Fibroblast of skin of left quadriceps (primary cell): Measurements from ENCODE around the gene MIER2.
"Not testable (repeated sequence)": the region's sequence is repeated elsewhere in the genome, so short reads cannot be mapped to it uniquely, and the experiment has no call there.

ENCODE experiments used
- DNase-seq, 2 experiments: peaks; one replicate each; pipeline ENCODE4 v3.0.0-alpha.2; 2013; ENCODE audit warnings: low read depth in 2 of 2

The MIER2 gene

GRCh38 chr19:362154-362553 is 17.6 kb upstream of the MIER2 start:
- DNase-seq = no peak

DNA sequence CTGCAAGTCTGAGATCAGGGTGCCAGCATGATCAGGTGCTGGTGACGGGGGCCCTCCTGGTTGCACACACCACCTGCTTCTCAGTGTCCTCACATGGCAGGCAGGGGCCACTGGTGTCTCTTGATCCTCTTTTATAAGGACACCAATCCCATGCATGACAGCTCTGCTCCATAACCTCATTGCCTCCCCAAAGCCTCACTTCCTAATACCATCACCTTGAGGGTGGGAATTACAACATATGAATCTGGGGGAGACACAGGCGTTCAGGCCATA is 15.0 kb upstream of the MIER2 start:
- DNase-seq = no peak

DNA sequence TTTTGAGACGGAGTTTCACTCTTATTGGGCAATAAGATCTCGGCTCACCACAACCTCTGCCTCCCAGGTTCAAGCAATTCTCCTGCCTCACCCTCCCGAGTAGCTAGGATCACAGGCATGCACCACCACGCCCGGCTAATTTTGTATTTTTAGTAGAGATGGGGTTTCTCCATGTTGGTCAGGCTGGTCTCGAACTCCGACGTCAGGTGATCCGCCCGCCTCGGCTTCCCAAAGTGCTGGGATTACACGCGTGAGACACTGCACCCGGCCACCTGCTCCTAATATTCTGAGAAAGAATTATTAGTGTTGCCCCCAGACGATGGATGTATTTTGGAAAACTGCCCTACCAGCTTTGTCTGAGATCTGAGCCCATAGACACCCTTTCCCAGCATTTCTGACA is 10.9 kb upstream of the MIER2 start:
- not testable (repeated sequence) for DNase-seq

- no peak for DNase-seq
Observed at GRCh38 chr19:355134-355533, 10.5 kb upstream of the MIER2 start.

DNA sequence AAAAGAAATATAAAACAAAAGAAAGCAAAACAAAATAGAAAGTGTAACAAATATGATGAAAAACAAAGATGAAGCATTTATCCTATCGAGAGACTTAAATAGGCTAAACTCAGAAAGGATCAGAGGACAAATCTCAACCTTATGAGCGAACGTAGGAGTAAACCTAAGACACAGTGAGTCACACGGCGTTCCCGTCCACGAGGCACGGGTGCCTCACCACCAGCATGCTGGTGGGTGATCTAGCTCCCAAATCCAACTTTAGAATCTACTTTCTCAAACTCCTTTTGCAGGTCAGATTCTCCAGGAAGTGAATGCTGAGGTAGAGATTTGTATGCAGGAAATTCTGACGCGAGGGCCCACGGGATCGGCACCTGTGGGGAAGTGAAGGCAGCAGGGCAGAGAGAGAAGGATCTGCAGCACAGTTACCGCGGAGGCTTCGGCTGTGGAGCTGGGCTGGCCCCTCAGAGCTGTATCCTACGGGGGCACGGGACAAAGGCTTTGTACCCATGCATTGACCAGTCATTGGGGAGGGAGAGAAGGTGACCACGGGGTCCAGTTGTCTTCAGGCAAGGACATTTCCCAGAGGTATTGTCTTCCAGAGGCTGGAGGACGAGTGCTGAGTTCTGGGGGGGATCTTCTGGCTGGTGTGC is 7.5 kb upstream of the MIER2 start:
- no peak for DNase-seq

DNA sequence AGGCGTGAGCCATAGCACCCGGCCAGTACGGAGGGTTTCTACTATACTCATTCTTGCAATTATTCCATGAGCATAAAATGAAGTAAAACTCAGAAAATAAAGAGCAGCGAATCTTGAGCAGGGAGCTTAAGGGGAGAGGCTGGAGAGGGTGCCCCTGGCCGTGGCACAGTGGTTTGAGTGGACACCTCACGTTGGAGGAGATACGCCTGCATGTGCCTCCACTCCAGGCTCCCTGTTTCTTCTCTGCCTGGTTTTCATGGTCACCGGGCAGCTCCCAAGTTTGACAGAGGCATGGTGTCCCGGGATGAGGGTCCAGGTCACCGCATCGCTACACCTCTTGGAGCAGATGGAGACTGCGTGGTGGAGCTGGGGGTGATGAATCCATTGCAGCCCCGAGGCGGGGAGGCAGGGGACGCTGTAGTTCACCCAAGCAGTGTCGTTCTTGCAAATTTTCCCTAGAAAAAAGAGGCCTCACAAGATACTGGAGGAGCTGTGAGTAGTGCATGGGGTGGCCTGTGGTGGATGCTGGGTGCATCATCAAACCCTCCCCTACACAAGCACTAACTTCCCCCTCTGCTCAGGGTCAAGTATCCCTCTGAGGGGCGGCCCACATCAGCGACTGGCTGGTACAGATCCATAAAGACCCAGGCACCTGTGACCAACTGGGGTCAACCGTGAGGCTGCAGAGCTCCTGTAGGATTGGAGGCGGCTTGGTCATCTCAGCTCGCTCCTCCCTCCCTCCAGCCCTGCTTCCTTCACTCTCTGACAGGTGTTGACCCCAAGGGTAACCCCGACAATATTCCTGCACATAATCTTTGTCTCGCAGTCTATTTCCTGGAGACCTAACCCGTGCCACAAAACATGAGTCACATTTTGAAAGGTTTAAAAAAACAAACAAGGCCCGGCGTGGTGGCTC is 3.6 kb upstream of the MIER2 start:
- no peak for DNase-seq

- no peak for DNase-seq
Observed at GRCh38 chr19:345320-345879, 804 bp upstream of the MIER2 start.

DNA sequence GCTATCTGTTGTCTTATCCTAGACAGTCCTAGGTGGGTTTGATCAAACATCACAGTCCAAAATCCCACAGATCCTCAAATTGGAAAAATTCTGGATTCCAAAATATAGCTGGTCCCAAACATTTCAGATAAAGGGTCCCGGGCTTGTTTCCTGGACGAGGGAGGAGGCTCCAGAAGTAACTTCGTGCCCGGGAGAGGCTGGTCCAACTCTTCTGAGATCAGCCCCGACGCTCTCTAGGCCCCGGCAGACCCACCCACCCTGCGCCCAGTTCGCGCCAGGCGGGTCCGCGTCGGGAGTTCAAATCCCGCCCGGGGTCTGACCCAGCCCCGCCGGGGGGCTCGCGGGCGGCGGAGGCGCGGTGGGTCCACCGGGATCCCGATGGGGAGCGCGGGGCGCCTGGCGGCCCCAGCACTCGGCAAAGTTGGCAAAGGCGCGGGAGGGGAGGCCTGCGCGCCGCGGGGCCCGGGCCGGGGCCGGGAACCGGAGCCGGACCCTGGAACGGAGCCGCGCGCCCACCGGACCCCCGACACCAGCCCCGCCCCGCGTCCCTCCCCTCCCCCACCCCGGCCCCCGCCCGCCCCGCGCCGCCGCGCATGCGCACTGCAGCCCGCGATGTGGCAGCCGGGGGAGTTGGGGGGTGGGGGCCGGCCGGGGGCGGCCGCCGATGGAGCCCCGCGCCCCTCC is 513 bp downstream of the MIER2 start:
- DNase-seq = no peak

DNA sequence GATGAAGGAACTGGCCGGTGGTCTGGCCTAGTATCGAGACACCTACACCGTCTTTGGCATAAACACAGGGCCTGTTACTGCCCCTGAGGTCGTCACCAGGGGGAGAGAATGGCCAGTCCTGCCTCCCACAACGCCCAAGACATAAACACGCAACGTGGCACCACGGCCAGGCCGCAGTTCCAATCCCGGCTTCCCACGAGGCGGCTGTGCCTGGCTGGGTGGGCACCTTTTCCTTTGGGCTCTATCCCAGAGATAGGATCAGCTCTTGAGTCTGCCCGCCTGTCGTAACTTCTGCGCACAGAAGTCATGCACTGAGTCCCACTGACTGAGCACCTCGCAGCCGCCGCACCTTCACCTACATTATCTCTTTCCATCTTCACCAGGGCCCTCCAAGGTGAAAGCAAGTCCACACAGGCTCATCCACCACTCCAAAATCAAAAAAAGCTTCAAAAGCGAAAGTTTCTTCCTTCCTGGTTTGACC is 1.1 kb downstream of the MIER2 start:
- no peak for DNase-seq

DNA sequence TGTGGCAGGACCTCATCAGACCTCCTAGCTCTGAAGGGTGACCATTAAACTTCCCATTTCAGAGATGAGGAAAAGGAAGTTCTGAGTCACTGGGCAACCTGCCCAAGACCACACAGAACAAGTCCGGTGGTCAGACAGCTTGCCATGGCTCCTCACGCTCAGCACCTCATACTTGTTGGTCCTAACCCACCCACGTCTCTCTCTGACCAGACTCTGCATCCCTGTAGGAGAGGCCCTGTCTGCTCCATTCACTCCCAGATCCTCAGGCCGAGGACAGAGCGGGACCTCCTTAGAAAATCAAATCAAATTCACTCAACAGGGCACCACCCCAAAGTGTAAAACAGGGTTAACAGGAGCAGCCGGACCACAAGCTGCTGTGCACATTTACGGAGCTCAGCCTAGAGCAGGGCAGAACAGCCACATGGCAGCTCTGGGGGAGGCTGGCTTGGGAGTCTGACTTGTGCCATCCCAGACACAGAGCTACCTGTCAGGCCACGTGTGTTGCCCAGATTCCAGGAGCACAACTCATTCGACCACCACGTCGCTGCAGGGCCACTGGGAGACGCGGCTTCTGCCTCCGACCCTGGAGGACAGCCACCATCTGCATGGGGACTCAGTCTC is 1.7 kb downstream of the MIER2 start:
- DNase-seq = peak; percentile 26 to 36

DNA sequence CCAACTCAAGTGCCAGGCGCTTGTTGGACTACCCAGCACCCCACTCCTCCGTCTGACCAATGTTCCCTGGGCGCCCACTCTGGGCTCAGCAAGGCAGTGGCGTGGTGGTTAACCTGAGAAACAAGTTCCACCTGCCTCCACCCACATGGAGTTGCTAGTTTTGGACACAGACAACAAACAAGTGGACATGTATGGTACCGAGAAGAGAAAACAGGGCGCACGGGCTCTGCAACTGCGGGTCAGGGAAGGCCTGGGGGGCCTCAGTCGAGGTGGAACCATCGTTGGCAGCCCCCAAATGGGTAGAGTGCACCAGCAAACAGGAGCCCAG is 2.5 kb downstream of the MIER2 start:
- DNase-seq = no peak

DNA sequence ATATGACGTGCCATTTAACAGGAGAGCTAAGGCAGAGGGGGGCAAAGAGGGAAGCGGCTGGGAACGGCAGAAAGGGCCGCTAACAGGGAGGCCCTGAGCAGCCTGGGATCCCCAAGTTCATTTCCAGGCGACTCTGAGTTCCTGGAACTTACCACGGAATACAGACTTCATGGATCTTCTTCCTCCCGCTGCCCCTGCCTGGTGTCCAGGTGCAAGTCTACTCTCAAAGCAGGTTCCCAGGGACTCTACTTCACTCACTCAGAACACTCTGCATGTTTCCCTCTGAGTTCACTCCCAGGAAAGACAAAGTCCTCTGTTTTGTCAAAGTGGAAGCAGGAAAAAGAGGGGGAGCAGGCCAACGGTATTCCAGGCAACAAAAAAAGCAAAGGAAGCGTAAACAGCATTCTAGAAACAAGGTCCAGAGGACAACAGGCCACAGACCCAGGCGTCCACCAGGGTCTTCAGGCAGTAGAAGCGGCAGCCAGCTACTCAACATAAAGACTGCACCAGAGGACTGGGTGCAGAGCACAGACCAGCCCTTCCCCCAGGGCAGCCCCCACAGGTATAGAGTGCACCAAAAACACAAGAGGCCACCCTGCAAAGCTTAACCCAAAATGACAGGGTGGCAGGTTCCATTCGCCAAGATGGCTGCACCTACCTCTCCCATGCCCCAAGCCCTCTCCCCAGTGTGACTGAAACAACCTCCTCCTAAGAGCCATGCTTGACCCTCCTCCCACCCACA is 3.0 kb downstream of the MIER2 start:
- no peak for DNase-seq

DNA sequence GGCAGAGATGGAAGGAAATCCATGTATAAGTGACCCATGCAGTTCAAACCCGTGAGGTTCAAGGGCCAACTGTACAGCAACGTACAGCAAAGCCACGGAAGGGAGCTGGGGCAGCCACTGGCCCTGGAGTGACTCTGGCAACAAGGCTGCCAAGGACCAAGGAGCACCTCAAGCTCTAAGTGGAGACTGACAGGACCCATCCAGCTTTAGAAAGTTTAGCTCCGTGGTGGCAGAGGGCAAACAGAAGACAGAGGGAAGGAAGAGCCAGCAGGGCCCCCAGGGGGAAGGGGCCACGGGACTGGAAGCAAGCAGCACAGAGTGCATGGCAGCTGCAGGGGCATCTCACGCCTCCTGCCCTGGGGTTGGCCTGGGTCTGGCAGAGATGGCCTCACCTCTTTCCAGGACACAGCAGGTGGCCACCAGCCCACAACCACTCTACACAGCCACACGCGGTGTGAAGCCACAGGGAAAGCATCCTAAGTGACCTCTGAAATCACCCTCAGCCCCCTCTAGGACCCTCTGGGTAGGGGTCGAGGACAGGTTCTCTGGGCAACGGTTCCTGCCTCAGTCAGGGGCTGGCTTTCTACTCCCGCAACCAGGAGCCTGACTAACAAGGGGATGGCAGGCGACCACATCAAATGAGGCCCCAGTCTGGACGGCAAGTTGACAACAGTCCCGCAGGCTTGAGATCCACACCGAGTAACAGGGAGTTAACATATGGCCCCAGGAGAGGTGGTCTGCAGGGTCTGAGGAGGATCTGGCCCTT is 3.8 kb downstream of the MIER2 start:
- no peak for DNase-seq

DNA sequence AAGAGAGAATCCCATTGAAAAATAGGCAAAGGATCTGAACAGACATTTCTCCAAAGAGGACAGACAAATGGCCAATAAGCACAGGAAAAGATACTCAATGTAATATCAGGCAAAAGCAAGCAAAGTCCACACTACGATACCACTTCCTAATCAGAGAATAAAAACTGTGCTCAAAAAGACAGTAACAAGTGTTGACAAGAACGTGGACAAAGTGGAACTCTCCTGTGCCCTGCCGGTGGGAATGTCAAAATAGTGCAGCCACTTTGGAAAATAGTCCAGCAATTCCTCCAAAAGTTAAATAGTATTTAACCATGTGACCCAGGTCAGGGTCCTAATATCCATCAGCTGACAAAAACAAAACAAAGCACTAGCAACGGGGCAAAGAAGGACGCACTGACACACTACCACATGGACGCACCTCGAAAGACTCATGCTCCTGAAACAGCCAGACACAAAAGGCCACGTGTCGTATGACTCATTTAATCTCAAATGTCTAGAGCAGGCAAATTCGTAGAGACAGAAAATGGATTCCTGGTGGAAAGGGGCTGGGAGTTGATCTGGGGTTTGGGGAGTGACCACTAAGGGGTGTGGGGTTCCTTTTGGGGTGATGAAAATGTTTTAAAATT is 5.2 kb downstream of the MIER2 start:
- no peak for DNase-seq

- no peak for DNase-seq
Observed at GRCh38 chr19:338421-338820, 6.2 kb downstream of the MIER2 start.

GRCh38 chr19:336067-336614 is 8.5 kb downstream of the MIER2 start:
- no peak for DNase-seq

GRCh38 chr19:335486-336066 is 9.0 kb downstream of the MIER2 start:
- DNase-seq = no peak

GRCh38 chr19:335072-335471 is 9.5 kb downstream of the MIER2 start:
- no peak for DNase-seq

DNA sequence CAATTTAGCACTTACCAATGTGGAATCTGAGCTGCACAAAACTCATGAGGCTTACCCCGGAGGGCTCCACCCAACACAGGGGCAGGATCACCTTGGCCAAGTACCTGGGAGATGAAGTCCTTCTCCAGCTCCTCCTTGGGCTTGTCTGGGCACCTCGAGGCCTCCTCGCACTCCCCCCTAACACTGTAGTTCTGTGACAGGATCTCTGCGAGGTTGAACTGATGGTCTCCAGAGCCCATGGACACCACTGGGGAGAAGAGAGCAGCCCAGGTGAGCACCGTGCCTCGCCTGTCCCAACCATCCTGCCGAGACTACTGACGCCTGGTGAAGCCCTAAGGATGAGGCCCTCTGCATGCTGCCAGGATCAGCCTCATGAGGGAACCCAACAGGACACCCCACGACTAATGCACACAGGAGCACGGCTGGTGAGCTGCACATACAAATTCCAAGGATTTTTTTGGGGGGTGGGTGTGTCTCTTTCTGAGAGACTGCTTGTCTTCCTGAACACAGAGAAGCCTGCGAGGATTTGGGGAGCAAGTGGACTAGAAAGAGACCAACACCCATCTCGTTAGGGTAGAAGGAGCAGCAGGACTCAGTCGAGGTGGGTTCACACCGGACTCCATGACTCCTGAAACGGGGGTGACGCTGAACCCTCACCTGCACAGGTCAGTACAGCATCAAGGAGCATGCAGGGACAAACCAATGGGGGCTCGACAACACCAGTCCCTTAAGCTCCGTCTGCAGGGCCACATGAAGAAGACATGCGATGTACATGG is 10.1 kb downstream of the MIER2 start:
- DNase-seq = no peak
